ENCODE results near the gene EMC7. TPM values are rescaled to one million over a fixed set of nuclear protein-coding genes. Genes with fewer than 3 reads are reported as not detected.

EMC7 gene
- total and polyA plus RNA-seq, 2 experiments from 2014 or later = 18.3 to 55.1 TPM

- Histone ChIP-seq H4K20me1 (replicated peaks; ENCODE audit: insufficient read depth) (no peaks in the 10 kb centered on the region), H3K79me2 (replicated peaks; ENCODE audit: insufficient read depth) (no peaks in the 10 kb centered on the region), H3K4me1 (ENCODE audit: insufficient read depth) (no peaks in the 10 kb centered on the region), H3K4me3 (no peak overlapping the region), H3K4me2 (no peak overlapping the region), H2AFZ (no peak overlapping the region), H3F3A (replicated peaks; ENCODE audit: low read depth) (no peaks in the 10 kb centered on the region), H3K36me3 (ENCODE audit: insufficient read depth) (no peaks in the 10 kb centered on the region), H3K9me2 (ENCODE audit: insufficient read depth) (no peaks in the 10 kb centered on the region), H3K27ac (ENCODE audit: low read depth) (no peak overlapping the region), H3K27me3 (ENCODE audit: insufficient read depth) (no peaks in the 10 kb centered on the region)
- ATAC-seq = no peak
- H3K9me3 Mint-ChIP-seq = no peaks in the 10 kb centered on the region
- no peak overlapping the region for H3K4me3 Mint-ChIP-seq
- H3K4me1 Mint-ChIP-seq = no peaks in the 10 kb centered on the region
- TF ChIP-seq EZH2 (IDR thresholded peaks at IDR 0.05; ENCODE audit: low read depth, unreplicated experiment) (no peak), STAT1 (IDR thresholded peaks at IDR 0.05; ENCODE audit: unreplicated experiment) (no peak), CREB1 (CRISPR knock-in tag; IDR thresholded peaks at IDR 0.05; ENCODE audit: low read depth) (no peak), ZNF114 (CRISPR knock-in tag; IDR thresholded peaks at IDR 0.05) (no peak), POLR2AphosphoS5 (IDR thresholded peaks at IDR 0.05; ENCODE audit: low read depth) (no peak), EZH2phosphoT487 (IDR thresholded peaks at IDR 0.05; ENCODE audit: unreplicated experiment) (no peak), JUNB (IDR thresholded peaks at IDR 0.05; ENCODE audit: unreplicated experiment) (no peak), ZNF331 (CRISPR knock-in tag; IDR thresholded peaks at IDR 0.05; ENCODE audit: low read depth) (no peak)
- TF ChIP-seq, protein P1, sequence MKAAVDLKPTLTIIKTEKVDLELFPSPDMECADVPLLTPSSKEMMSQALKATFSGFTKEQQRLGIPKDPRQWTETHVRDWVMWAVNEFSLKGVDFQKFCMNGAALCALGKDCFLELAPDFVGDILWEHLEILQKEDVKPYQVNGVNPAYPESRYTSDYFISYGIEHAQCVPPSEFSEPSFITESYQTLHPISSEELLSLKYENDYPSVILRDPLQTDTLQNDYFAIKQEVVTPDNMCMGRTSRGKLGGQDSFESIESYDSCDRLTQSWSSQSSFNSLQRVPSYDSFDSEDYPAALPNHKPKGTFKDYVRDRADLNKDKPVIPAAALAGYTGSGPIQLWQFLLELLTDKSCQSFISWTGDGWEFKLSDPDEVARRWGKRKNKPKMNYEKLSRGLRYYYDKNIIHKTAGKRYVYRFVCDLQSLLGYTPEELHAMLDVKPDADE (IDR thresholded peaks at IDR 0.05) = no peak
- TF ChIP-seq, protein P2, sequence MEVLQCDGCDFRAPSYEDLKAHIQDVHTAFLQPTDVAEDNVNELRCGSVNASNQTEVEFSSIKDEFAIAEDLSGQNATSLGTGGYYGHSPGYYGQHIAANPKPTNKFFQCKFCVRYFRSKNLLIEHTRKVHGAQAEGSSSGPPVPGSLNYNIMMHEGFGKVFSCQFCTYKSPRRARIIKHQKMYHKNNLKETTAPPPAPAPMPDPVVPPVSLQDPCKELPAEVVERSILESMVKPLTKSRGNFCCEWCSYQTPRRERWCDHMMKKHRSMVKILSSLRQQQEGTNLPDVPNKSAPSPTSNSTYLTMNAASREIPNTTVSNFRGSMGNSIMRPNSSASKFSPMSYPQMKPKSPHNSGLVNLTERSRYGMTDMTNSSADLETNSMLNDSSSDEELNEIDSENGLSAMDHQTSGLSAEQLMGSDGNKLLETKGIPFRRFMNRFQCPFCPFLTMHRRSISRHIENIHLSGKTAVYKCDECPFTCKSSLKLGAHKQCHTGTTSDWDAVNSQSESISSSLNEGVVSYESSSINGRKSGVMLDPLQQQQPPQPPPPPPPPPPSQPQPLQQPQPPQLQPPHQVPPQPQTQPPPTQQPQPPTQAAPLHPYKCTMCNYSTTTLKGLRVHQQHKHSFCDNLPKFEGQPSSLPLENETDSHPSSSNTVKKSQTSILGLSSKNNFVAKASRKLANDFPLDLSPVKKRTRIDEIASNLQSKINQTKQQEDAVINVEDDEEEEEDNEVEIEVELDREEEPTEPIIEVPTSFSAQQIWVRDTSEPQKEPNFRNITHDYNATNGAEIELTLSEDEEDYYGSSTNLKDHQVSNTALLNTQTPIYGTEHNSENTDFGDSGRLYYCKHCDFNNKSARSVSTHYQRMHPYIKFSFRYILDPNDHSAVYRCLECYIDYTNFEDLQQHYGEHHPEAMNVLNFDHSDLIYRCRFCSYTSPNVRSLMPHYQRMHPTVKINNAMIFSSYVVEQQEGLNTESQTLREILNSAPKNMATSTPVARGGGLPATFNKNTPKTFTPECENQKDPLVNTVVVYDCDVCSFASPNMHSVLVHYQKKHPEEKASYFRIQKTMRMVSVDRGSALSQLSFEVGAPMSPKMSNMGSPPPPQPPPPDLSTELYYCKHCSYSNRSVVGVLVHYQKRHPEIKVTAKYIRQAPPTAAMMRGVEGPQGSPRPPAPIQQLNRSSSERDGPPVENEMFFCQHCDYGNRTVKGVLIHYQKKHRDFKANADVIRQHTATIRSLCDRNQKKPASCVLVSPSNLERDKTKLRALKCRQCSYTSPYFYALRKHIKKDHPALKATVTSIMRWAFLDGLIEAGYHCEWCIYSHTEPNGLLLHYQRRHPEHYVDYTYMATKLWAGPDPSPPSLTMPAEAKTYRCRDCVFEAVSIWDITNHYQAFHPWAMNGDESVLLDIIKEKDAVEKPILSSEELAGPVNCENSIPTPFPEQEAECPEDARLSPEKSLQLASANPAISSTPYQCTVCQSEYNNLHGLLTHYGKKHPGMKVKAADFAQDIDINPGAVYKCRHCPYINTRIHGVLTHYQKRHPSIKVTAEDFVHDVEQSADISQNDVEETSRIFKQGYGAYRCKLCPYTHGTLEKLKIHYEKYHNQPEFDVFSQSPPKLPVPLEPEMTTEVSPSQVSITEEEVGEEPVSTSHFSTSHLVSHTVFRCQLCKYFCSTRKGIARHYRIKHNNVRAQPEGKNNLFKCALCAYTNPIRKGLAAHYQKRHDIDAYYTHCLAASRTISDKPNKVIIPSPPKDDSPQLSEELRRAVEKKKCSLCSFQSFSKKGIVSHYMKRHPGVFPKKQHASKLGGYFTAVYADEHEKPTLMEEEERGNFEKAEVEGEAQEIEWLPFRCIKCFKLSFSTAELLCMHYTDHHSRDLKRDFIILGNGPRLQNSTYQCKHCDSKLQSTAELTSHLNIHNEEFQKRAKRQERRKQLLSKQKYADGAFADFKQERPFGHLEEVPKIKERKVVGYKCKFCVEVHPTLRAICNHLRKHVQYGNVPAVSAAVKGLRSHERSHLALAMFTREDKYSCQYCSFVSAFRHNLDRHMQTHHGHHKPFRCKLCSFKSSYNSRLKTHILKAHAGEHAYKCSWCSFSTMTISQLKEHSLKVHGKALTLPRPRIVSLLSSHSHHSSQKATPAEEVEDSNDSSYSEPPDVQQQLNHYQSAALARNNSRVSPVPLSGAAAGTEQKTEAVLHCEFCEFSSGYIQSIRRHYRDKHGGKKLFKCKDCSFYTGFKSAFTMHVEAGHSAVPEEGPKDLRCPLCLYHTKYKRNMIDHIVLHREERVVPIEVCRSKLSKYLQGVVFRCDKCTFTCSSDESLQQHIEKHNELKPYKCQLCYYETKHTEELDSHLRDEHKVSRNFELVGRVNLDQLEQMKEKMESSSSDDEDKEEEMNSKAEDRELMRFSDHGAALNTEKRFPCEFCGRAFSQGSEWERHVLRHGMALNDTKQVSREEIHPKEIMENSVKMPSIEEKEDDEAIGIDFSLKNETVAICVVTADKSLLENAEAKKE (CRISPR knock-in tag; IDR thresholded peaks at IDR 0.05) = no peak
- DNase-seq (ENCODE audit: low spot score) = no peak
- H3K27me3 Mint-ChIP-seq (ENCODE audit: insufficient read depth, low read depth, poor library complexity) = no peaks in the 10 kb centered on the region
- no peak overlapping the region for H3K27ac Mint-ChIP-seq
- H3K36me3 Mint-ChIP-seq (ENCODE audit: low read depth) = no peaks in the 10 kb centered on the region
Observed at GRCh38 chr15:34064438-34064837, 37.2 kb downstream of the EMC7 start.
